Coronary artery (tissue), 2 donors: ENCODE results near the gene MPP4.

Experiments
- DNase-seq: peaks from one replicate; pipeline ENCODE4 v3.0.0-alpha.2; 2017; ENCODE audit warnings: low spot score
- H3K27ac ChIP-seq, 2 donors: fragments of 200-600 bp; sonication (generic); one replicate each; pipeline ENCODE4 v1.5.1; 2016 to 2019
- H3K4me3 ChIP-seq: fragments of 200-600 bp; sonication (generic); 2 replicates; pipeline ENCODE4 v1.5.1; 2016; ENCODE audit warnings: mild to moderate bottlenecking, moderate library complexity
- TF ChIP-seq, protein P1 (sequence below): fragments of 200-600 bp; sonication (generic); IDR thresholded peaks from one replicate; pipeline ENCODE4 v1.5.1; 2019; ENCODE audit warnings: antibody characterized with exemption

Gene MPP4

DNA sequence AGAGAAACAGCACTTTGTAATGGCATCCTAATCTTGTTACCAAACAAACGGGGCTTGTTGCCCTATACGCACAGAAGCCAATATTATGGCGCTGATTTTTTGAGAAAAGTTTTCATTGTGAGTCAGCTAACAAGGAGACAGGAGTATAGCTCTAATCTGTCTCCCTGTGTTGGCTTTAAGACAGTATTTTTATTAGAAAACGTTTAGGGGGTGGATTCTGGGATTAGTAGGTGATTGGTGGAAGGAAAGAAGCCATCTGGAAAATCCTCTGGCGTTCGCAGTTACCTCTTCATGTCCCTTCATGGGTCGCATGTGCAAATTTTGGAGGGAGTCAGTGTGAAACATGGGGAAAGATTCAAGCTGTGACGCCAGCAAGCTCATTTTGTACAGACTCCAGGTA lies 54.4 kb downstream of the MPP4 start:
- DNase-seq, result no peak
- peak overlapping the region; percentile 98 for H3K27ac ChIP-seq
- H3K4me3 ChIP-seq, result peak overlapping the region; percentile 93
- TF ChIP-seq, protein P1, sequence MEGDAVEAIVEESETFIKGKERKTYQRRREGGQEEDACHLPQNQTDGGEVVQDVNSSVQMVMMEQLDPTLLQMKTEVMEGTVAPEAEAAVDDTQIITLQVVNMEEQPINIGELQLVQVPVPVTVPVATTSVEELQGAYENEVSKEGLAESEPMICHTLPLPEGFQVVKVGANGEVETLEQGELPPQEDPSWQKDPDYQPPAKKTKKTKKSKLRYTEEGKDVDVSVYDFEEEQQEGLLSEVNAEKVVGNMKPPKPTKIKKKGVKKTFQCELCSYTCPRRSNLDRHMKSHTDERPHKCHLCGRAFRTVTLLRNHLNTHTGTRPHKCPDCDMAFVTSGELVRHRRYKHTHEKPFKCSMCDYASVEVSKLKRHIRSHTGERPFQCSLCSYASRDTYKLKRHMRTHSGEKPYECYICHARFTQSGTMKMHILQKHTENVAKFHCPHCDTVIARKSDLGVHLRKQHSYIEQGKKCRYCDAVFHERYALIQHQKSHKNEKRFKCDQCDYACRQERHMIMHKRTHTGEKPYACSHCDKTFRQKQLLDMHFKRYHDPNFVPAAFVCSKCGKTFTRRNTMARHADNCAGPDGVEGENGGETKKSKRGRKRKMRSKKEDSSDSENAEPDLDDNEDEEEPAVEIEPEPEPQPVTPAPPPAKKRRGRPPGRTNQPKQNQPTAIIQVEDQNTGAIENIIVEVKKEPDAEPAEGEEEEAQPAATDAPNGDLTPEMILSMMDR, result no peak

DNA sequence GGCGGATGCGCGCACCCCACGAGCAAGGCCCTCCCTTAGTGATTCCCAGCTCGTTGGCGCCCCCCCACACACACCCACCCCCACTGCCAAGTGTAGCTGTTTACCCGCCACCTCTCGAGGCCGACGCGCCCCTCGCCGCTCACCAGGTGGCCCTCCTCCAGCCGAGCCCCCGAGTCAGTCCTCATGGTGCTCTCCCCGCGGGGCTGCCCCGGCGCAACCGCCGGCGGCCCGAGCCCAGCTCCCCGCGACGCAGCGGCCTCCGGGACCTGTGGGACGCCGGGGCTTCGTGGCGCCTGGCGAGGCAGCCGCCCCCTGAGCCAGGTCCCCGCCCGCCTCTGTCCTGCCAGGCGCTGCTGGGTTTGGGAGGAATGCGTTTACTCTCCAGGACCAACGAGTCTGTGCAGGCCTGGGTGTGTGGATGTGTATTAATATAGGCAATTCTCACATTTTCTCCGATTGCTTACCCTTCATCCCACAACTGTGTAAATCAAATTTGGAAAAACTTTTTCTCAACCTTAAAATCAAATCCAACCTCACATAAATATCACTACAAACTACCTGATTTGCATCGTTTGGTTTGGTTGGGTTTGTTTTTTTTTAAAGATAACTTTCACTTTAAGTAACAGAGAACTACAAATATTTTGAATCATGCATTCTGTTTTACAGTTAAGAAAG lies 55.1 kb downstream of the MPP4 start, which contains the start of gene TMEM237:
TMEM237 (minus strand) TSS at position 288 of the 675 bp plus-strand sequence; CDS start at position 185, 103 bp downstream.
- Histone ChIP-seq H3K4me3 (peak within 1 kb of the TSS; percentile 93), H3K27ac (peak within 1 kb of the TSS; percentile 98)
- TF ChIP-seq, protein P1, result no peak
- peak; percentile 81 for DNase-seq

DNA sequence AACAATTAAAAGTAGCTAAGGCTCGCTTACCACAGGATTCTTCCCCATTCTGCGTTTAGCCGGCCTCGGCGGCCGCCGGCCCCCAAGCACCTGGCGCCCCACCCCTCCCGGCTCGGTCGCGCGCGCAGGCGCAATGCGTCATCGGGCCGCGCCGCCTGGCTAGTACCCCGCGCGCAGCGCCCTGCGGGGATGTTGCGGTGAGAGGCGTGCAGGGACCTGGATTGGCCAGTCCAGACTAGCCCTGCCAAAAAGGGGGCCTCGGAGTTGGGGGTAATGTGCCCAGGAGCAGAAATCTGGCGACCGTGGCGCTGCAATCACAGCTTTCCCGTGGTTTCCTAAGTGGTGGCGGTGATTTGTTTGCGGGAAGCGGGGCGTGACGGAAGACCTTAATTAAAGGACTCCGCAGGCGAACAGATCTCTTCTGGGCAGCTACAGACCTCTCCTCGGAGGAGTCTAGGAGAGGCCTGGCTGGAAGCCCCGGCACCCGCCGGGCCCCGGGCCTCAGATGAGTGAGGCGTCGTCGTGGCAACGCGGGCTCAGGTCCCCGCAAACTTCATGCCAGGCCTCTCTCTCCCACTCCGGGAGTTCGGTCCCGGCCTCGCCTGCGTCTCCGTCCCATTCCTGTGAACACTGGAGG lies 55.7 kb downstream of the MPP4 start:
- Histone ChIP-seq H3K27ac (peak overlapping the region; percentile 98), H3K4me3 (peak overlapping the region; percentile 93)
- DNase-seq, result peak; percentile 91
- TF ChIP-seq, protein P1, result no peak

DNA sequence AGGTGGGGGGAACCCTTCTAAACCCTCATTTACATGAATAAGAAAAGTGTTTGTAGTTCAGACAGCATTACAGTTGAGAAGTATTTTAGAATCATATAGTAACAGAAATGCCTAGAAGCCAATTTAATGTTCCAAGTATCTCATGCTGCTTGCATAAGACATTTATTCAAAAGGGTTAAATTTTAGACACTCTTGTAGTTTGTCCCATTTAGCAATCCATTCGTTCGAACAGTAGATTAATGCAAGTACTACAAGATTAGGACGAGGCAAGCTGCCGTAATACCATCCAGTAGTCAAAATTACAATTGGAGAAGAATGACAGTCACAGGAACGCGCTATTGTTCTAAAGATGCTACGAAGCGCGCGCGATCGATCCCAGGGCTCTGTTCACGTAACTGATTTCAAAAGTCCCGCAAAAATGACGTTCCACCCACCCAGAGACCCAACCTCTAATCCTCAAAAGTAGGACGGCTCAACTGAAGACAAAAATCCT lies 56.3 kb downstream of the MPP4 start:
- no peak for DNase-seq
- TF ChIP-seq, protein P1, result no peak
- H3K27ac ChIP-seq, result peak overlapping the region; percentile 98
- H3K4me3 ChIP-seq, result peak overlapping the region; percentile 93

DNA sequence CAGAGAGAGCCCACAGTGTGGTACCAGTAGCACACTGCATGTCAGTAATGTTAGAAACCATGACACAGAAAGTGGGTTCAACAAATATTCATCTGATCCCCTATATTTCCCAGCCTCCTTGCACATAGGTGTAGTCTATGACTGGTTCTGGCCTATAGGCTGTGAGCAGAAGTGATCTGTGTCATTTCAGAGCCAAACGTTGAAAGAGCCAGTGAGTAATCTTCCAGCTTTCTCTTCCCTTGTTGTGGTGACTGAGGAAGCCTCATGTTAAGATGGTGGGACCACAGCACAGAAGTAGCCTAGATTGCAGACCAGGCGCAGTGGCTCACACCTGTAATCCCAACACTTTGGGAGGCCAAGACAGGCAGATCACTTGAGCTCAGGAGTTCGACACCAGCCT lies 59.2 kb downstream of the MPP4 start:
- no peak overlapping the region for H3K4me3 ChIP-seq
- no peak overlapping the region for H3K27ac ChIP-seq
- DNase-seq, result no peak
- TF ChIP-seq, protein P1, result no peak

DNA sequence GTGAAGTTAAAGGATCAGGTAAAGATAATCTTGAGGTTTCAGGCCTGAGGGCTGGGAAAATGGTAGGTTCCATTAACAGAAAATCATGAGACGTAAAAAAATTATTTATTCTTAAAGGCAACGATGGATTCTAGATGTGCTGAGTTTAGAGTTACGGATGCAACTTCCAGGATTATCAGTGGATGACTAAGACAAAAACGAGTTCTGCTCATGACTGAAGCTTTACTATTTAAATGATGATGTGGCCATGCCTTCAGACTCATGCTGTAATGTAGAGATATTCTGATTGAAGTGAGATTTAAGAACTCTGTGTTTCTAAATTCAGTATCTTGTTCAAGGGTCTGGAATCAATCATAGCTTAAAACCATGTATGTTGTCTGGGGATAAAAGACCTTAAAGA lies 60.1 kb downstream of the MPP4 start:
- Histone ChIP-seq H3K27ac (no peak overlapping the region), H3K4me3 (no peak overlapping the region)
- no peak for DNase-seq
- TF ChIP-seq, protein P1, result no peak
